ENCODE measurements around the gene IDS. TPM values are rescaled to one million over a fixed set of nuclear protein-coding genes. Genes with fewer than 3 reads are reported as not detected.

Gene IDS
- total RNA-seq, 1 experiment from 2014 or later = 78.7 TPM

GRCh38 chrX:149473092-149473491 lies 32.0 kb downstream of the IDS start:
- TF ChIP-seq CTCF (IDR thresholded peaks at IDR 0.05) (no peak), TCF7L2 (IDR thresholded peaks at IDR 0.05; ENCODE audit: low read depth, low read length) (no peak), SIN3A (IDR thresholded peaks at IDR 0.05; ENCODE audit: borderline replicate concordance, insufficient read depth, low read depth, low read length) (no peak), POLR2AphosphoS5 (IDR thresholded peaks at IDR 0.05; ENCODE audit: low read depth, low read length) (no peak), REST (IDR thresholded peaks at IDR 0.05; ENCODE audit: insufficient read depth in 1 of 2, low read depth in 2 of 2, low read length in 1 of 2) (no peak)
- intact Hi-C loops (cut with micrococcal nuclease; ENCODE audit: unreplicated experiment) = loop anchor here (5.0 kb wide), 2 partner anchors 186 to 1426 kb away; no protein-coding TSS in a partner anchor
- no peak overlapping the region for H3K27ac ChIP-seq (ENCODE audit: low read length)
- 0 out of 2 replicates have a peak, but pooled peaks cover 2% of the 10 kb centered on the region for H3K27me3 ChIP-seq (ENCODE audit: control insufficient read depth, insufficient read depth, low read length)
- ChIA-PET POLR2A (interaction anchor here (0.6 kb wide), 1 partner anchor 9 kb away, joined by 3 read pairs; no protein-coding TSS in a partner anchor), CTCF (no interaction called here)
- H3K4me1 ChIP-seq (ENCODE audit: control insufficient read depth, insufficient read depth, low read length) = no peaks in the 10 kb centered on the region
- H3K4me3 ChIP-seq (ENCODE audit: low read depth in 2 of 2, low read length in 2 of 2) = no peak overlapping the region
- BruUV-seq (replicated peaks) = no TSS peak
- DNase-seq (ENCODE audit: low read depth, low spot score) (no peak), ATAC-seq (no peak)
- no peaks in the 10 kb centered on the region for H3K36me3 ChIP-seq (ENCODE audit: control insufficient read depth, insufficient read depth, low read length)
- in situ Hi-C loops (cut with HindIII; ENCODE audit: low pct_unique_long_range_greater_than_20kb, low sequenced_read_pairs) = no loop called here
- H3K9me3 ChIP-seq (ENCODE audit: control insufficient read depth, insufficient read depth, low read depth, low read length) = no peaks in the 10 kb centered on the region

GRCh38 chrX:149472625-149473024 lies 32.5 kb downstream of the IDS start:
- Histone ChIP-seq H3K27me3 (ENCODE audit: control insufficient read depth, insufficient read depth, low read length) (0 out of 2 replicates have a peak, but pooled peaks cover 2% of the 10 kb centered on the region), H3K9me3 (ENCODE audit: control insufficient read depth, insufficient read depth, low read depth, low read length) (no peaks in the 10 kb centered on the region), H3K36me3 (ENCODE audit: control insufficient read depth, insufficient read depth, low read length) (no peaks in the 10 kb centered on the region), H3K4me3 (ENCODE audit: low read depth in 2 of 2, low read length in 2 of 2) (no peak overlapping the region), H3K27ac (ENCODE audit: low read length) (no peak overlapping the region), H3K4me1 (ENCODE audit: control insufficient read depth, insufficient read depth, low read length) (no peaks in the 10 kb centered on the region)
- no TSS peak for BruUV-seq (replicated peaks)
- no peak for TF ChIP-seq POLR2AphosphoS5 (IDR thresholded peaks at IDR 0.05; ENCODE audit: low read depth, low read length)
- TF ChIP-seq SIN3A (IDR thresholded peaks at IDR 0.05; ENCODE audit: borderline replicate concordance, insufficient read depth, low read depth, low read length) = no peak
- TF ChIP-seq CTCF (IDR thresholded peaks at IDR 0.05) = no peak
- no peak for TF ChIP-seq REST (IDR thresholded peaks at IDR 0.05; ENCODE audit: insufficient read depth in 1 of 2, low read depth in 2 of 2, low read length in 1 of 2)
- TF ChIP-seq TCF7L2 (IDR thresholded peaks at IDR 0.05; ENCODE audit: low read depth, low read length) = no peak
- in situ Hi-C loops (cut with HindIII; ENCODE audit: low pct_unique_long_range_greater_than_20kb, low sequenced_read_pairs) = no loop called here
- CTCF ChIA-PET = no interaction called here
- POLR2A ChIA-PET = interaction anchor here (0.6 kb wide), 1 partner anchor 9 kb away, joined by 3 read pairs; no protein-coding TSS in a partner anchor
- intact Hi-C loops (cut with micrococcal nuclease; ENCODE audit: unreplicated experiment) = loop anchor here (5.0 kb wide), 2 partner anchors 185 to 1425 kb away; no protein-coding TSS in a partner anchor
- ATAC-seq (no peak), DNase-seq (ENCODE audit: low read depth, low spot score) (no peak)

Data from Panc1 (cell line).